NCI-H345 (cell line): ENCODE data around the gene CORT.
"Not testable (repeated sequence)": the region's sequence is repeated elsewhere in the genome, so short reads cannot be mapped to it uniquely, and the experiment has no call there.

ENCODE experiments used
- DNase-seq: peaks from one replicate; lab custom pipeline; 2025; lab: John Stamatoyannopoulos, UW

CORT gene

DNA sequence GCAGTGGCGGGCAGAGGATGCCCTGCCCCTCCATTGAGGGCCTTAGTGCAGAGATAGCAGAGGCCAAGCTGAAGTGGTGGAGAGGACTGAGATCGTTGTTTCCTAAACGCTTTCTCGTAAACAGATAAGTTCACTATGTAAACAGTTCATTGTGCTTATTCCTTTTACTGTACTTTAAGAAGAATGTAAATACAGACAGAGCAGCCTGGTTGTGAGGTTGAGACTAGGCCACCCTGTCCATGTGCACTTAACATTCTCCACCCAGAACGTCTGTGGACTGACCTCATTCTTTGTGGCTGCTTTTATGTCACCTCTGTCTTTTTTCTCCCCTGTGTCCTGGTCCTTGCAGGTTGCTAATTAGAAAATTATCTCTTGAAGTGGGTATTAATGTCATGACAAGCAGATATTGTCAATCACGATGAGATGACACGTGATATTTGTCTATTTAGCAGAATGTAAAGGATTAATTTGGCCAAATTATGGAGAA is 11.1 kb upstream of the CORT start:
- DNase-seq: no peak

GRCh38 chr1:10440305-10440704 is 9.5 kb upstream of the CORT start:
- no peak for DNase-seq

- DNase-seq: no peak
Observed at GRCh38 chr1:10440794-10441193, 9.0 kb upstream of the CORT start.

- no peak for DNase-seq
Observed at GRCh38 chr1:10444248-10444647, 5.6 kb upstream of the CORT start.

- no peak for DNase-seq
Observed at GRCh38 chr1:10444795-10445397, 4.9 kb upstream of the CORT start.

GRCh38 chr1:10446790-10447422 is 2.9 kb upstream of the CORT start:
- no peak for DNase-seq

DNA sequence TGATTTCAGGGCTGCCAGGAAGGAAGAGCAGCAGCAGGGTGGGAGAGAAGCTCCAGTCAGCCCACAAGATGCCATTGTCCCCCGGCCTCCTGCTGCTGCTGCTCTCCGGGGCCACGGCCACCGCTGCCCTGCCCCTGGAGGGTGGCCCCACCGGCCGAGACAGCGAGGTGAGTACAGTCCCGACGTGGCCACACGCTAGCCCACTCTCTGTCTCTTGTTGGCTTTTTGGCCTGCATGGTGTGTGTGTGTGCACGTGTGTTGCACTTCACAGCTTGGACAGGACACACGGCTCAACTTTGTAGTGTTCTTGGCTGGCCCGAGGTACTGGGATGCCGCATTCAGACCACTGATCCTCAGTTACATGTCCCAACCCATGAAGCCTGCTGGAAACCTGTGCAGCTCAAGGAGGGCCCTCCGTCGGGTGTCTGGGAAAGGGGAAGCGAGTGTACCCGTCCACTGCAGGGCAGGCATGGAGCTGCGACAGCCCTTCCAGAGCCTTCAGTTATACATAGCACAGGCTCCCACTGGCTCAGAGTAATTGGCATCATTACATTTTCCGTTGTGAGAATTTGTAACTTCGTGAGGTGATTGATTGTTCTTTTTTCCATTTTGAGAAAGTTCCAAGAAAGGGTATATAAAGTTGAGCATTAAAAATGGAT is 454 bp downstream of the CORT start:
- DNase-seq: no peak

DNA sequence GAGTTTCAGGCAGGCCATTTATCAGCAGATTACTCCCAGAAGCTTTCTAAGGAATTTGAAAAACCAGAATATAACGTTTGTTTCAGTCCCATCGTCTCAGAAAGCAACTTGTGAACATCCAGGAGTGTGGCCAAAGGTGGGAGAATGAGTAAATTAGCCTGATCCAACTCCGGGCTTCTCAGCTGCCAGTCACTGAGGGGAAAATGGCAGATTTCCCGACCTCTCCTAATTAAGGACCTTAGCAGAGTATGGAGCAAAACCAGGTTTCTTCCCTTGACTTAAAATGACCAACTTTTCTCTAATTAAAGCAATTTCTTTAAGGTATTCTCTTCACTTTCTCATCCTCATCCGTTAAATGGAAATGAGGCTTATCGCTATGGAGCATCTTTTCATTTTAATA is 1.0 kb downstream of the CORT start:
- DNase-seq: no peak

DNA sequence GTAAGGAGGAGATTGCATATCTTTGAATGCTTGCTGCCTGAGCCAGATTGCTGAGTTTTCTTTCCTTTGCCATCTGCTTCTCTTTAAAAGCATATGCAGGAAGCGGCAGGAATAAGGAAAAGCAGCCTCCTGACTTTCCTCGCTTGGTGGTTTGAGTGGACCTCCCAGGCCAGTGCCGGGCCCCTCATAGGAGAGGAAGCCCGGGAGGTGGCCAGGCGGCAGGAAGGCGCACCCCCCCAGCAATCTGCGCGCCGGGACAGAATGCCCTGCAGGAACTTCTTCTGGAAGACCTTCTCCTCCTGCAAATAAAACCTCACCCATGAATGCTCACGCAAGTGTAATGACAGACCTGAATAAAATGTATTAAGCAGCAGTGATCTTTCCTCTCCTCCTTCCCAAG is 1.5 kb downstream of the CORT start:
- no peak for DNase-seq

DNA sequence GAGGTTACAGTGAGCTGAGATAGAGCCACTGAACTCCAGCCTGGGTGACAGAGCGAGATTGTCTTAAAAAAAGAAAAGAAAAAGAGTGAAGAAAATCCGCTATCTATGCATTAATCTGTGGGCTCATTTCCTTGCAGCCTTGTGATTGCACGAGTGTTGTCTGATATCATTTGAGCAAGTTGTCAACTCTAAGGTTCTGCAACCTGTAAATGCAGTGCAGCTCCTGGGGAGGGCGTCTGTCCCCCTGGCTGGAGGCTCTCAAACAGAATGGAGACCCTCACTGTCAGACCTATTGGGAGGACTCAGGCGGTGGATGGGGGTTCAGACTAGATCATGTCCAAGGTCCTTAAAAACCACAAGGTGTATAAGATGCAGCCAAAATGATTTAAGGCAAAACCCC is 6.2 kb downstream of the CORT start:
- DNase-seq: no peak

GRCh38 chr1:10456661-10457060 is 6.8 kb downstream of the CORT start:
- no peak for DNase-seq

DNA sequence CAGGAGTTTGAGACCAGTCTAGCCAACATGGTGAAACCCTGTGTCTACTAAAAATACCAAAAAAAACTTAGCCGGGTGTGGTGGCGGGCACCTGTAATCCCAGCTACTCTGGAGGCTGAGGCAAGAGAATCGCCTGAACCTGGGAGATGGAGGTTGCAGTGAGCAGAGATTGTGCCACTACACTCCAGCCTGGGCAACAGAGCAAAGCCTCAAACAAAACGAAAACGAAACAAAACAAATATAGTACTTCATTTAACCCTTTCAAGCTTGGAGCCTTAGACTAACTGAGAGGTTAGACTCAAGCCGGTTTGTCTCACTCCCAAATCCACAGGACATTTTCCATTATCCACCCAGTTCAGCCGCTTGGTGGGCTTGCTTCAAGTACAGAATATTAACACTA is 7.6 kb downstream of the CORT start:
- not testable (repeated sequence) for DNase-seq

- no peak for DNase-seq
Observed at GRCh38 chr1:10457875-10458274, 8.0 kb downstream of the CORT start.

GRCh38 chr1:10459184-10459583 is 9.4 kb downstream of the CORT start:
- DNase-seq: no peak

- DNase-seq: no peak
Observed at GRCh38 chr1:10467078-10467477, 17.2 kb downstream of the CORT start.

- DNase-seq: no peak
Observed at GRCh38 chr1:10470043-10470442, 20.2 kb downstream of the CORT start.

DNA sequence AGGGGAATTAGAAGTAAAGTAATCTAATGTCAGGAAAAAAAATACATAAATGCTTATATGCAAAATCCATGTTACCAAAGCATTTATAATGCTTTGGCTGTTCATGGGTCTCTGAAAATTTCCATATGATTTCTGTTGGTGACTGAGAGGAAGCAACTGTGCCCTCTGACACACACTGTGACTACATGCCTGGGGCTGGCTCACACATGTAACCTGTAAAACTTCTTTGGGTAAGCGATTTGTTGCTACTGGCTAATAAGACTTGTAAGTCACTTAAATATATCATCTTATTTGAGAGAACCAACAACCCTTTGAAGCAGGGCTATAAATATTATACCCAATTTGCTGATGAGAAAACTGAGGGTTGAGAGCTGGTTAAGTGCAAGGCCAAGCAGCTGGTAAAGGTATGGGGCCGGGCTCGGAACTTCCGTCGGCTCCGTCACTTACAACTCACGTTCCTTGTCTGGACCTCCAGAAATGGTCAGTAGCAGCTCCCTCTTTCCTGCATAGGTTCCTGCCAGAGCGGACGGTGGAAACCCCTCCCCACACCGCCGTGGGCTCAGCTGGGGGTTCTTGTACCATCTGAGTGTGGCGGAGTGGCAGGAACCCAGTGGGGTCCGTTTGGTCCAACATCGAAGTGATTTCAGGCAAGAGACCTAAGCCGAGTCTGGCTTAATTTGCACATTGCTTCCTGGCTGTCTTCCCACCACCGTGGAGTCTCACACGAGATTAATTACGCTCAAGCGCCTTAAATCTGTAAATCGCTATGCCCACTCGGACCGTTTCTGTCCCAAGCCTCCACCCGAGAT is 21.8 kb downstream of the CORT start:
- no peak for DNase-seq

DNA sequence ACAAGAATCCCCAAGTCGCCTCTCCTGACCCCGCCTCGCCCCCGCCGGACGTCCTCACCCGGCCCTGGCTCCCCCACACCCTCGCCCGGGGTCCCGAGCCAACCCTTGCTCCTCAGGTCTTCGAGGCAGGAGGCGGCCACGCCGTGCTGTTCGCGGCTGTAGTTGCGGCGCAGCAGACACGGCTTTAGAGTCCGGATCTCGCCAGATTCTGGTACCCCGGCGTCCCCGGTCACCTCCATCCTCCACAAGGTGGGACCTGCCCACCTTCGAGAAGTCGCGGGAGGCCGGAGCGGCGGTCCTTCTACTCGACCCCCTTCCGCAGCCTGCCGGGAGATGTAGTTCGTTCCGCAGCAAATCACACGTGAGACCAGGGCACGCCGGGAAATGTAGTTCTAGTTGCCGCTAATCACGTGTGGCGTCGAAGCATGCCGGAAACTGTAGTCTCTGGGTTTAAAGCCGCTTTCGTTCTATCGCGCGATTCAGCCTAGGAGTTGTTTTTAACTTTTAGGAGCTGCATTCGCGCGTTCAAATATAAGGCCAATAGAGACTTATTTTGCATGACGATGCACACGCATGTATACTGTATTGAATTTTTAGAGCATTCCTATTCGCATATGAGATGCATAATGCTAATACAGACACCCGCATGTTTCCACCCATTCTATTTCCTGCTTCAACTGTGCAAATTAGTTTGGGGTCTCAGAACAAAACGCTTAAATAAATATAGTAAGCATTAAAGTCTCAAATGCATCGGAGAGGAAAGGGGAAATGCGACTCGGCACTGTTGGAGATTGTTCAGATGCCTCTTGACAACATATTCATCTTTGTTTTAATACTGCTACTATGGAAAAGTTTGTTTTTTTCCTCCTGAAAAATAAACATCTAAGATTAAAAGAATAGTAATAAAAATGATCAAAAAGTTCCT is 22.7 kb downstream of the CORT start, which contains the start of gene DFFA:
Gene DFFA (minus strand): TSS at position 310 of the 925 bp plus-strand sequence. CDS start 71 bp downstream, at position 239.
- peak; percentile 97 for DNase-seq

- no peak for DNase-seq
Observed at GRCh38 chr1:10473145-10473765, 23.4 kb downstream of the CORT start.

DNA sequence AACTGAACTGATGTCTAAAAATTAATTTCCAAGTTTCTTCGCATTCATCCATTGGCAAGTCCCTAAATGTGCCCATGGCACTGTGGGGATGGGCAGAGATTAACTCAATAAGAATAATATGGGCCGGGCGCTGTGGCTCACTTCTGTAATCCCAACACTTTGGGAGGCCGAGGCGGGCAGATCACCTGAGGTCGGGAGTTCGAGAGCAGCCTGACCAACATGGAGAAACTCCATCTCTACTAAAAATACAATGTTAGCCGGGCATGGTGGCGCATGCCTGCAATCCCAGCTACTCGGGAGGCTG is 24.4 kb downstream of the CORT start:
- DNase-seq: not testable (repeated sequence)
